ENCODE data around the gene NOMO2. TPM values are rescaled to one million over a fixed set of nuclear protein-coding genes. Genes with fewer than 3 reads are reported as not detected.
A peak's percentile ranks its signal among the peaks of the same experiment; 100 is the strongest.
"Not testable (repeated sequence)": the region's sequence is repeated elsewhere in the genome, so short reads cannot be mapped to it uniquely, and the experiment has no call there.

The NOMO2 gene, protein sequence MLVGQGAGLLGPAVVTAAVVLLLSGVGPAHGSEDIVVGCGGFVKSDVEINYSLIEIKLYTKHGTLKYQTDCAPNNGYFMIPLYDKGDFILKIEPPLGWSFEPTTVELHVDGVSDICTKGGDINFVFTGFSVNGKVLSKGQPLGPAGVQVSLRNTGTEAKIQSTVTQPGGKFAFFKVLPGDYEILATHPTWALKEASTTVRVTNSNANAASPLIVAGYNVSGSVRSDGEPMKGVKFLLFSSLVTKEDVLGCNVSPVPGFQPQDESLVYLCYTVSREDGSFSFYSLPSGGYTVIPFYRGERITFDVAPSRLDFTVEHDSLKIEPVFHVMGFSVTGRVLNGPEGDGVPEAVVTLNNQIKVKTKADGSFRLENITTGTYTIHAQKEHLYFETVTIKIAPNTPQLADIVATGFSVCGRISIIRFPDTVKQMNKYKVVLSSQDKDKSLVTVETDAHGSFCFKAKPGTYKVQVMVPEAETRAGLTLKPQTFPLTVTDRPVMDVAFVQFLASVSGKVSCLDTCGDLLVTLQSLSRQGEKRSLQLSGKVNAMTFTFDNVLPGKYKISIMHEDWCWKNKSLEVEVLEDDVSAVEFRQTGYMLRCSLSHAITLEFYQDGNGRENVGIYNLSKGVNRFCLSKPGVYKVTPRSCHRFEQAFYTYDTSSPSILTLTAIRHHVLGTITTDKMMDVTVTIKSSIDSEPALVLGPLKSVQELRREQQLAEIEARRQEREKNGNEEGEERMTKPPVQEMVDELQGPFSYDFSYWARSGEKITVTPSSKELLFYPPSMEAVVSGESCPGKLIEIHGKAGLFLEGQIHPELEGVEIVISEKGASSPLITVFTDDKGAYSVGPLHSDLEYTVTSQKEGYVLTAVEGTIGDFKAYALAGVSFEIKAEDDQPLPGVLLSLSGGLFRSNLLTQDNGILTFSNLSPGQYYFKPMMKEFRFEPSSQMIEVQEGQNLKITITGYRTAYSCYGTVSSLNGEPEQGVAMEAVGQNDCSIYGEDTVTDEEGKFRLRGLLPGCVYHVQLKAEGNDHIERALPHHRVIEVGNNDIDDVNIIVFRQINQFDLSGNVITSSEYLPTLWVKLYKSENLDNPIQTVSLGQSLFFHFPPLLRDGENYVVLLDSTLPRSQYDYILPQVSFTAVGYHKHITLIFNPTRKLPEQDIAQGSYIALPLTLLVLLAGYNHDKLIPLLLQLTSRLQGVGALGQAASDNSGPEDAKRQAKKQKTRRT
- total RNA-seq = 100 to 1,000 TPM in 3 of 4 donors, 10 to 100 TPM in 1; 51.8 to 140 (median 117) TPM

DNA sequence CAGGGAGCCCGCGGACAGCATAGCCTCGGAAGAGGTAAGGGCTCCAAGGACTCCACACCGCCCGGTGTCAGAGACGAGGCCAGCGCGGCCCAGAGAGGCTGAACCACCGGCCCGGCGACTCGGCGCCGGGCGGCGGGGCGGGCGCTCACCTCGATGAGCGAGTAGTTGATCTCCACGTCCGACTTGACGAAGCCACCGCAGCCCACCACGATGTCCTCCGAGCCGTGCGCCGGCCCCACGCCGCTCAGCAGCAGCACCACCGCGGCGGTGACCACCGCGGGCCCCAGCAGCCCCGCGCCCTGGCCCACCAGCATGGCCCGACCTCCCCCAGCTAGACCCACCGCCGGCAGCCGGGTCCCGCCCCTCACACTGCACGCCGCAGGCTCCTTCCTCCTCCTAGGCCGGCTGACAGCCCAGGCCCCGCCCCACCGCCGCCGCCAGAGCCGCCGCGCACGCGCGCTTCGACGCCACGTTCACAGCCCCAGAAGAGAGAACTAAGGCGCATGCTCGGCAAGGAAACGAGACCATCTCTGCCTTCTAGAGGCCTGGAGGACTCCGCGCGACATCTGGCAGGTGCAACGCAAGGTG lies at the start of gene NOMO2:
NOMO2 (minus strand) TSS at position 371 of the 588 bp plus-strand sequence; CDS start at position 314, 57 bp downstream.
- H3K9me3 ChIP-seq; H3K36me3 ChIP-seq; H3K27me3 ChIP-seq; intact Hi-C loops (cut with DNase I; ENCODE audit: low total_unique reads); H3K4me1 ChIP-seq; in situ Hi-C loops (cut with MboI; ENCODE audit: low sequenced_read_pairs in 4 of 4): not testable (repeated sequence)
- H3K4me3 ChIP-seq = peak within 1 kb of the TSS; percentile 53 to 61 (median 56)
- H3K27ac ChIP-seq = peak within 1 kb of the TSS; percentile 9 to 65 (median 60)
- peak; percentile 74 to 90 for DNase-seq
- peak; percentile 97 to 100 for ATAC-seq

- H3K27me3 ChIP-seq; intact Hi-C loops (cut with DNase I; ENCODE audit: low total_unique reads); H3K4me1 ChIP-seq; H3K4me3 ChIP-seq; H3K9me3 ChIP-seq; ATAC-seq; in situ Hi-C loops (cut with MboI; ENCODE audit: low sequenced_read_pairs in 4 of 4); H3K27ac ChIP-seq; H3K36me3 ChIP-seq; DNase-seq: not testable (repeated sequence)
Measured at GRCh38 chr16:18610147-18610803, 48.4 kb upstream of the NOMO2 start.

- H3K36me3 ChIP-seq; H3K27me3 ChIP-seq; H3K4me3 ChIP-seq; H3K9me3 ChIP-seq; in situ Hi-C loops (cut with MboI; ENCODE audit: low sequenced_read_pairs in 4 of 4); H3K27ac ChIP-seq; intact Hi-C loops (cut with DNase I; ENCODE audit: low total_unique reads); ATAC-seq; DNase-seq; H3K4me1 ChIP-seq: not testable (repeated sequence)
Measured at GRCh38 chr16:18608271-18608670, 46.4 kb upstream of the NOMO2 start.

DNA sequence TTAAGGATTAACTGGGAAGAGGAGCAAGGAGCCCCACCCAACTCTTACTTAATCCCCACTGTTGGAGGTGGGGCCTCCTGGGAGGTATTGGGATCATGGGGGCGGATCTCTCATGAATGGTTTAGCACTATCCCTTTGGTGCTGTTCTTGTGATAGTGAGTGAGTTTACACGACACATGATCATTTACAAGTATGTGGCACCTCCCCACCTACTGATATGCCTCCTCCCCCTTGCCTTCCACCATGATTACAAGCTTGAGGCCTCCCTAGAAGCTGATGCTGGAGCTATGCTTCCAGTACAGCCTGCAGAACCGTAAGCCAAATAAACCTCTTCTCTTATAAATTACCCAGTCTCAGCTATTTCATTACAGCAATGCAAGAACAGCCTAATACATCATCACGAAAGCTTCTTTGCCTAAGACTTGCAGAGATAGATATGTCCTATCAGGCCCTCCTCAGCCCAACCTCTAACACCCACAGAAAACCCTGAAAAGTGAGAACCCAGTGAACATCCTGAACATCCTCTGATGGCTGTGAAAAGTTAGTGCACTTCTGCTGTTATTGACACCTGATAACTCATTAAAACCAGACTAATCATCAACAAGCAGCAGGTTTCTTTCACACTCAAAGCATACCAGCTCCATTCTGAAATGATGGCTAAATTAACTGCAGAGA lies 41.8 kb upstream of the NOMO2 start:
- intact Hi-C loops (cut with DNase I; ENCODE audit: low total_unique reads); in situ Hi-C loops (cut with MboI; ENCODE audit: low sequenced_read_pairs in 4 of 4); H3K4me1 ChIP-seq; H3K27me3 ChIP-seq; H3K9me3 ChIP-seq; DNase-seq; H3K27ac ChIP-seq; H3K4me3 ChIP-seq; H3K36me3 ChIP-seq; ATAC-seq: not testable (repeated sequence)

DNA sequence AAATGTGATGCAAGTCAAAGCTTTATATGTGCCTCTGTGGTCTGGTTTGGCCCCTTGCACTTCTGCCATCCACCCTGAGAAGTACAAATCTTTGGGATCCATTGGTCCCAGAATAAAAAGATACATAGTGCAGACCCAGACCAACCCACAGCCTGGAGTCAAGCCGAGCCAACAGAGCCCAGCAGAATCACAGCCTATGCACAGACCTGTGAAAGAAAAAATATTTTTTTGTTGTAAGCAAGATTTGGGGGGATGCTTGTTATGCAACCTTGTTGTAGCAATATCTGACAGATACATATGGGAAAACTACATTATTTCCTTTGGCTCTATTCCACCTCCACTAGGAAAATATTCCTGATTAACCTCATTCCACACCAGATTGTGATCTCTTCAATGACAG lies 36.7 kb upstream of the NOMO2 start:
- ATAC-seq; in situ Hi-C loops (cut with MboI; ENCODE audit: low sequenced_read_pairs in 4 of 4); H3K27ac ChIP-seq; H3K36me3 ChIP-seq; H3K4me3 ChIP-seq; H3K4me1 ChIP-seq; H3K27me3 ChIP-seq; H3K9me3 ChIP-seq; DNase-seq; intact Hi-C loops (cut with DNase I; ENCODE audit: low total_unique reads): not testable (repeated sequence)

DNA sequence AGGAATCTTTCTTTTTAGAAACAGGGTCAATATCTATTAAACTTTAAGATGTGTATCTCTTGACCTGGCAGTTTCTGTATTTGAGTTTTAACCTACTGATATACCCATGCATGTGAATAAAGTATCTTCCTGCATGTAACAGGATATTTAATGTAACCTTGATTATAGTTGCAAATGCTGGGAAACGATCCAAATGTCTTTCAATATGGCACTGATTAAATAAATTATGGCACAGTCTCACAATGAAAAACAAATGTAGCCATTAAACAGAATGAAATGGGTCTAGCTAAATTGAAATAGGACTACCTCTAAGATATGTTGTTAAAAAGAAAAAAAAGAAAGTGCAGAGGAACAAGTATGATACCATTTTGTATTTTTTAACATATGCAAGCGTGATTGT lies 35.8 kb upstream of the NOMO2 start:
- H3K36me3 ChIP-seq; H3K4me1 ChIP-seq; H3K27me3 ChIP-seq; ATAC-seq; in situ Hi-C loops (cut with MboI; ENCODE audit: low sequenced_read_pairs in 4 of 4); H3K9me3 ChIP-seq; H3K4me3 ChIP-seq; DNase-seq; intact Hi-C loops (cut with DNase I; ENCODE audit: low total_unique reads); H3K27ac ChIP-seq: not testable (repeated sequence)

- H3K9me3 ChIP-seq; H3K4me1 ChIP-seq; H3K27ac ChIP-seq; intact Hi-C loops (cut with DNase I; ENCODE audit: low total_unique reads); DNase-seq; H3K27me3 ChIP-seq; H3K4me3 ChIP-seq; ATAC-seq; in situ Hi-C loops (cut with MboI; ENCODE audit: low sequenced_read_pairs in 4 of 4); H3K36me3 ChIP-seq: not testable (repeated sequence)
Measured at GRCh38 chr16:18597319-18597718, 35.4 kb upstream of the NOMO2 start.

DNA sequence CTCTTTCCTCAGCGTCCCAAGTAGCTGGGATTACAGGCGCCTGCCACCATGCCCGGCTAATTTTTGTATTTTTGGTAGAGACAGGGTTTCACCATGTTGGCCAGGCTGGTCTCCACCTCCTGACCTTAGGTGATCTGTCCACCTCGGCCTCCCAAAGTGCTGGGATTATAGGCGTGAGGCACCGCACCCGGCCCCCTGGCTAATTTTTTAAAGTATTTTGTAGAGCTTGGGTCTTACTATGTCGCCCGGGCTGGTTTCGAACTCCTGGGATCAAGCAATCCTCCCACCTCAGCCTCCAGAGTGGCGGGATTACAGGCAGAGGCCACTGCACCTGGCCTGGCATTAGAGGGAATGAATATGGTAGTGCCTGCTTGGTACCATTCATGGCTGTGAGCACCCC lies 33.9 kb upstream of the NOMO2 start:
- H3K27me3 ChIP-seq; H3K27ac ChIP-seq; H3K9me3 ChIP-seq; H3K36me3 ChIP-seq; in situ Hi-C loops (cut with MboI; ENCODE audit: low sequenced_read_pairs in 4 of 4); intact Hi-C loops (cut with DNase I; ENCODE audit: low total_unique reads); H3K4me1 ChIP-seq; DNase-seq; ATAC-seq; H3K4me3 ChIP-seq: not testable (repeated sequence)

DNA sequence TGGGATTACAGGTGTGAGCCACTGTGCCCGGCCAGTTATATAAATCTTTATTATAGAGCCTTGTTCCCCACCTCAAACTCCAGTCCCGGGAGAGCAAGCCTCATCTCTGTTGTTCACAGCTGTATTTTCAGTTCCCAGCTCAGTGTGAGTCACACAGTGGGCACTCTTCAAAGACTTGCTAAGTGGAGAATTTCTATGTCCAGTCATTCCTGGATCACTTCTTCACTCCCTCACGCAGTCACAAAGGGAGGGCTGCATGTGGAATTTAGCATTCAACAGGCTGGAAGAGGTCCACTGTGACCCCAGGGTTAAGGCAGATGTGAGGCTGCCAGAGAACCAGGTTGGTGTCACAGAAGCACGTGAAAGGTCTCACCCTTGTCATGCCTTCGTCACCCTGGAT lies 33.0 kb upstream of the NOMO2 start:
- H3K27ac ChIP-seq; H3K36me3 ChIP-seq; H3K27me3 ChIP-seq; intact Hi-C loops (cut with DNase I; ENCODE audit: low total_unique reads); in situ Hi-C loops (cut with MboI; ENCODE audit: low sequenced_read_pairs in 4 of 4); H3K4me1 ChIP-seq; ATAC-seq; DNase-seq; H3K4me3 ChIP-seq; H3K9me3 ChIP-seq: not testable (repeated sequence)

GRCh38 chr16:18593904-18594303 lies 32.0 kb upstream of the NOMO2 start:
- H3K4me1 ChIP-seq; in situ Hi-C loops (cut with MboI; ENCODE audit: low sequenced_read_pairs in 4 of 4); H3K36me3 ChIP-seq; H3K9me3 ChIP-seq; H3K4me3 ChIP-seq; ATAC-seq; H3K27ac ChIP-seq; DNase-seq; H3K27me3 ChIP-seq; intact Hi-C loops (cut with DNase I; ENCODE audit: low total_unique reads): not testable (repeated sequence)
